GM23338 (cell line): Measurements from ENCODE around the gene SHROOM2.

Source experiments
- CREB1 ChIP-seq: fragments of 250-450 bp; sonication (Bioruptor Pico); IDR thresholded peaks from 2 replicates; pipeline ENCODE4 v1.5.0; 2020; ENCODE audit warnings: low read depth, mild to moderate bottlenecking, moderate library complexity
- ETS1 ChIP-seq: IDR thresholded peaks from 2 replicates; pipeline ENCODE4 v1.6.1; 2016; ENCODE audit warnings: antibody characterized with exemption
- EZH2 ChIP-seq: fragments of 200-600 bp; sonication (generic); IDR thresholded peaks from one replicate; pipeline ENCODE4 v1.8.0; 2017; ENCODE audit warnings: antibody characterized with exemption, mild to moderate bottlenecking, low read depth; ENCODE audit not compliant: unreplicated experiment
- NANOG ChIP-seq: IDR thresholded peaks from 2 replicates; pipeline ENCODE4 v1.6.1; 2016; ENCODE audit warnings: antibody characterized with exemption, borderline replicate concordance
- POLR2AphosphoS5 ChIP-seq: IDR thresholded peaks from 2 replicates; pipeline ENCODE4 v1.6.1; 2016; ENCODE audit warnings: antibody characterized with exemption, low read depth
- TF ChIP-seq, protein P1 (sequence below), 2 experiments: fragments of 200-600 bp in 1 of 2; sonication (generic) in 1 of 2; conservative IDR thresholded peaks; 2 replicates each; pipeline versions ENCODE4 v1.5.1 to v1.6.1; 2016 to 2017; ENCODE audit warnings: antibody characterized with exemption in 2 of 2, low read depth in 2 of 2, mild to moderate bottlenecking in 2 of 2, moderate library complexity in 1 of 2

- TF ChIP-seq, protein P1, sequence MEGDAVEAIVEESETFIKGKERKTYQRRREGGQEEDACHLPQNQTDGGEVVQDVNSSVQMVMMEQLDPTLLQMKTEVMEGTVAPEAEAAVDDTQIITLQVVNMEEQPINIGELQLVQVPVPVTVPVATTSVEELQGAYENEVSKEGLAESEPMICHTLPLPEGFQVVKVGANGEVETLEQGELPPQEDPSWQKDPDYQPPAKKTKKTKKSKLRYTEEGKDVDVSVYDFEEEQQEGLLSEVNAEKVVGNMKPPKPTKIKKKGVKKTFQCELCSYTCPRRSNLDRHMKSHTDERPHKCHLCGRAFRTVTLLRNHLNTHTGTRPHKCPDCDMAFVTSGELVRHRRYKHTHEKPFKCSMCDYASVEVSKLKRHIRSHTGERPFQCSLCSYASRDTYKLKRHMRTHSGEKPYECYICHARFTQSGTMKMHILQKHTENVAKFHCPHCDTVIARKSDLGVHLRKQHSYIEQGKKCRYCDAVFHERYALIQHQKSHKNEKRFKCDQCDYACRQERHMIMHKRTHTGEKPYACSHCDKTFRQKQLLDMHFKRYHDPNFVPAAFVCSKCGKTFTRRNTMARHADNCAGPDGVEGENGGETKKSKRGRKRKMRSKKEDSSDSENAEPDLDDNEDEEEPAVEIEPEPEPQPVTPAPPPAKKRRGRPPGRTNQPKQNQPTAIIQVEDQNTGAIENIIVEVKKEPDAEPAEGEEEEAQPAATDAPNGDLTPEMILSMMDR (conservative IDR thresholded peaks at IDR 0.05; ENCODE audit: low read depth in 2 of 2): no peak
- no peak for TF ChIP-seq EZH2
- no peak for TF ChIP-seq POLR2AphosphoS5
- TF ChIP-seq CREB1 (CRISPR knock-in tag): no peak
- no peak for TF ChIP-seq ETS1
- TF ChIP-seq NANOG: no peak
Observed at GRCh38 chrX:9738151-9738550, 48.1 kb upstream of the SHROOM2 start.
